C4-2B (cell line): Measurements from ENCODE around the gene DEFB108B.
"Not testable (repeated sequence)": the region's sequence is repeated elsewhere in the genome, so short reads cannot be mapped to it uniquely, and the experiment has no call there.

Source experiments
- H3K27ac ChIP-seq: fragments of 450-650 bp; 2 replicates; pipeline ENCODE4 v1.5.1; 2017
- CTCF ChIP-seq: fragments of 450-650 bp; conservative IDR thresholded peaks from 2 replicates; pipeline ENCODE4 v1.5.1; 2017; ENCODE audit warnings: mild to moderate bottlenecking

Gene DEFB108B

GRCh38 chr11:71863978-71864627 is 31.1 kb downstream of the DEFB108B start:
- H3K27ac ChIP-seq, result not testable (repeated sequence)

GRCh38 chr11:71867209-71867608 is 34.2 kb downstream of the DEFB108B start:
- not testable (repeated sequence) for H3K27ac ChIP-seq

More at GRCh38 chr11:71863978-71864627, 31.1 kb downstream of the DEFB108B start:
- TF ChIP-seq CTCF, result peak; percentile 89

DNA sequence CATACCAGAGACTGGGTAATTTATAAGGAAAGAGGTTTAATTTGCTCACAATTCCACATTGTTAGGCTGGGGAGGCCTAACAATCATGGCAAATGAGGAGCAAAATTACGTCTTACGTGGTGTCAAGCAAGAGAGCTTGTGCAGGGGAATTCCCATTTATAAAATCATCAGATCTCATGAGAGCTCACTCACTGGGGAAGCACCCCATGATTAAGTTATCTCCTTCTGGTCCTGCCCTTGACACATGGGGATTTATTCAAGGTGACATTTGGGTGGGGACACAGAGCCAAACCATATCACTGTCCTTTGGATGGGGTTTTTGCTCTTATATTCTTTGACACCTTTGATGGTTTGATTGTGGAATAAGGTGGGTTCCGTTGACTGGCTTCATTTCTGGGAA is 36.9 kb downstream of the DEFB108B start:
- not testable (repeated sequence) for H3K27ac ChIP-seq

- not testable (repeated sequence) for H3K27ac ChIP-seq
These were observed 37.7 kb downstream of the DEFB108B start for GRCh38 chr11:71870661-71871060.

DNA sequence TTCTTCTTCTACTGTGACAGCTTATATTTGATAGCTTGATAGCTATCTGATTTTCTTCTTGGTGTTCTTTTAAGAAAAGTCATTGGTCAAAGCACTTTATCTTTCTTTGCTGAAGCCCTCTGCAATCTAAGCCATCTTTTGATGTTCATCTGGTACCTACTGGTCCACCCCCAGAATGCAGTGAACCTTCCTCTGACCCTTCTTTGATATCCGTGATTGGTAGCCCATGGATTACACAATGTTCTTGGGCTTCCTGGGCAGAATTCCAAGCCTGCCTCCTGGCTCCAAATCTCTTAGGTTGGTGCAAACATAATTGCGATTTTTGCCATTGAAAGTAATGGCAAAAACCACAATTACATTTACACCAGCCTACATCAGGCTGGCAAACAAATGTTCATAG is 43.3 kb downstream of the DEFB108B start:
- not testable (repeated sequence) for H3K27ac ChIP-seq

DNA sequence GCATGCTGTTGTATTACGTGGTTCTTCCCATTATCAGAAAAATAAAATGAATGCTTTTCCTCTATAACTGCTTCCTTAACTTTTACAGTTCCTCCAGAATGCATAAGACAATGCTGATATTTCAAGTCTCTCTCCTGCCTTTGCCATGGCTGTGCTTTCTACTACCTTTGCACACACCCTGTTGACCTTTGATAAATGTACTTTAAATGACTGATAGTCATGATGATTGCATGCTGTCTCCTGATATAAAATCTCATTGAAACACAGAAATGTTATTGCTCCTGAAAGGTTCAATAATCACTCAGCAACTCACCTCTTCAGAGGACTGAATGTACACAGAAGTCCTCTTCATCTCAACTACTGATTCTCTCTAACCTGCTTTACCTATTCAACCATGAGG is 45.1 kb downstream of the DEFB108B start, which contains the start of gene DEFB131B:
Gene DEFB131B, plus strand, starts transcription at position 395 of the 400 bp plus-strand sequence. Its CDS starts 0 bp downstream, at position 395.
- H3K27ac ChIP-seq, result not testable (repeated sequence)

- H3K27ac ChIP-seq, result not testable (repeated sequence)
These were observed 52.8 kb downstream of the DEFB108B start for GRCh38 chr11:71885806-71886205.
